MG63 (cell line): ENCODE measurements around the gene EFCAB7. TPM values are rescaled to one million over a fixed set of nuclear protein-coding genes. Genes with fewer than 3 reads are reported as not detected.

Source experiments
- DNase-seq: peaks from one replicate; pipeline ENCODE4 v3.0.0-alpha.2; 2020
- H3K27me3 ChIP-seq: fragments of 250-450 bp; sonication (Bioruptor Pico); 2 replicates; pipeline ENCODE4 v1.5.1; 2020; ENCODE audit warnings: mild to moderate bottlenecking, moderate library complexity
- H3K36me3 ChIP-seq: fragments of 250-450 bp; sonication (Bioruptor Pico); 2 replicates; pipeline ENCODE4 v1.5.1; 2020; ENCODE audit warnings: mild to moderate bottlenecking, moderate library complexity
- H3K4me3 ChIP-seq: fragments of 250-450 bp; sonication (Bioruptor Pico); 2 replicates; pipeline ENCODE4 v1.5.1; 2020; ENCODE audit warnings: mild to moderate bottlenecking, moderate library complexity
- H3K9me3 ChIP-seq: fragments of 250-450 bp; sonication (Bioruptor Pico); 2 replicates; pipeline ENCODE4 v1.5.1; 2020; ENCODE audit warnings: mild to moderate bottlenecking, moderate library complexity
- total RNA-seq: library from RNA; depleted of rRNA; stranded (reverse); fragments of >200 nt; shearing (Covaris generic); gene quantifications from 2 replicates; pipeline ENCODE4 v1.2.3, GENCODE V29; 2014; ENCODE audit warnings: low replicate concordance; rRNA removed

EFCAB7 gene
- total RNA-seq, 1 experiment from 2014 or later, result 2.5 TPM

GRCh38 chr1:63617450-63617849 is 94.1 kb downstream of the EFCAB7 start:
- DNase-seq, result no peak
- no peaks in the 10 kb centered on the region for H3K27me3 ChIP-seq

GRCh38 chr1:63618011-63618410 is 94.7 kb downstream of the EFCAB7 start:
- Histone ChIP-seq H3K36me3 (no peaks in the 10 kb centered on the region), H3K9me3 (no peaks in the 10 kb centered on the region), H3K27me3 (no peaks in the 10 kb centered on the region), H3K4me3 (no peak overlapping the region)
- DNase-seq, result no peak

More at GRCh38 chr1:63617450-63617849, 94.1 kb downstream of the EFCAB7 start:
- H3K9me3 ChIP-seq, result no peaks in the 10 kb centered on the region
- H3K4me3 ChIP-seq, result no peak overlapping the region
- H3K36me3 ChIP-seq, result no peaks in the 10 kb centered on the region

- Histone ChIP-seq H3K9me3 (no peaks in the 10 kb centered on the region), H3K4me3 (no peak overlapping the region), H3K27me3 (no peaks in the 10 kb centered on the region), H3K36me3 (no peaks in the 10 kb centered on the region)
- no peak for DNase-seq
Observed at GRCh38 chr1:63619558-63619957, 96.2 kb downstream of the EFCAB7 start.

DNA sequence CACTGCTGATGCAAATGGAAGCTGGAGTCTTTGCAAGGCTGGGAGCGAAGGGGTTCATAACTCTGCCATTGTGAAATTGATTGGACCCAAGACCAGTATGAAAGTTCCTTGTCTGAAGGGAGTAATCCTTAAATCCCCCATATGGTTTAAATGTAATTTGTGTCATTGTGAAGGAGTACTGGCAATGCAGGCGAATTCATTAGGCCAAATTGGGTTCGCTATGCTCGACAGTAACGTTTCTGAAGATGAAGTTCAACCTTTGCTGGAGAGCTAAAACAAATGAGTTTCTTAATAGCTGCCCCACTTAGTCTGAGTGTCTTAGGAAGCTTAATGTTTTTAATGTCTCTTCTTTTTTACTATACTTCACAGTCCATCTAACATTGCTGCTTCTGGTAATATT is 97.3 kb downstream of the EFCAB7 start:
- Histone ChIP-seq H3K9me3 (no peaks in the 10 kb centered on the region), H3K36me3 (no peaks in the 10 kb centered on the region), H3K27me3 (no peaks in the 10 kb centered on the region), H3K4me3 (no peak overlapping the region)
- no peak for DNase-seq

DNA sequence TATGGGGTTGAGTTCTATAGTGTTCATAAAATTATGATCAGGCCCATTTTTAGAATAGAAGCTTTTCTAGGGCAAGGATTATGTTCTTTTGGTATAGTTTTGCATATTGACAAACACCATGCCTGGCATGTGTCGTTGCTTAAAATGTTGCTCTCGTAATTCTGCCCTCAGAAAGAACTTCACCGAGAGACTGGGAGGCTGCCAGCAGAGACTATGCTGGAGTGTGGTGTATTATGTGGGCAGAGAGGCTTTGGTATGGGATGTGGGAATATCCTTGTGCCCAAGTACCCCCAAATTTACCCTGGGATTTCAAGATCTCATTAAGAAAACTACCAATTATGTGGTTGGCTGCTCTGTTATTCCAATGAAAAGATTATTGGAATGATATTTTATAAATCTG is 97.8 kb downstream of the EFCAB7 start:
- Histone ChIP-seq H3K27me3 (no peaks in the 10 kb centered on the region), H3K36me3 (no peaks in the 10 kb centered on the region), H3K9me3 (no peaks in the 10 kb centered on the region), H3K4me3 (no peak overlapping the region)
- no peak for DNase-seq

GRCh38 chr1:63621698-63622097 is 98.4 kb downstream of the EFCAB7 start:
- Histone ChIP-seq H3K27me3 (no peaks in the 10 kb centered on the region), H3K36me3 (no peaks in the 10 kb centered on the region), H3K9me3 (no peaks in the 10 kb centered on the region), H3K4me3 (no peak overlapping the region)
- no peak for DNase-seq

Other genes starting within 250 kb of the EFCAB7 start
- 0.30 TPM in 1 of 2 replicates, not detected in the other for gene FOXD3, start 201.0 kb upstream of the EFCAB7 start, total RNA-seq
- 10.4 and 16.3 TPM in 2 replicates for gene ALG6, start 155.9 kb upstream of the EFCAB7 start, total RNA-seq
- 36.7 and 45.7 TPM in 2 replicates for gene ITGB3BP, start 300 bp upstream of the EFCAB7 start, total RNA-seq
- 15.9 and 19.8 TPM in 2 replicates for gene PGM1, start 69.9 kb downstream of the EFCAB7 start, total RNA-seq